ENCODE results near the gene MAPKAP1.

- TF ChIP-seq CTCF (IDR thresholded peaks at IDR 0.05) (no peak), POLR2A (IDR thresholded peaks at IDR 0.05) (no peak)
Measured at GRCh38 chr9:125626187-125626586, 80.8 kb downstream of the MAPKAP1 start.
